HepG2 (cell line): ENCODE measurements around the gene CLIP2. TPM values are rescaled to one million over a fixed set of nuclear protein-coding genes. Genes with fewer than 3 reads are reported as not detected.

Experiments
- BORCS8-MEF2B ChIP-seq: sonication (generic); formaldehyde crosslinking; IDR thresholded peaks from 2 replicates; pipeline ENCODE4 v1.8.0; 2022; ENCODE audit warnings: mild to moderate bottlenecking, missing genetic modification reagents
- FIP1L1 ChIP-seq: fragments of 200-400 bp; formaldehyde crosslinking; IDR thresholded peaks from 2 replicates; pipeline ENCODE4 v1.6.1; 2018; ENCODE audit warnings: low read depth, mild to moderate bottlenecking, low read length, moderate library complexity, borderline replicate concordance; ENCODE audit not compliant: insufficient read depth
- MXI1 ChIP-seq: IDR thresholded peaks from 3 replicates; pipeline ENCODE4 v1.6.1; 2012; ENCODE audit warnings: low read depth, low read length, inconsistent platforms, borderline replicate concordance
- RBM22 ChIP-seq: fragments of 200-400 bp; formaldehyde crosslinking; optimal IDR thresholded peaks from 2 replicates; pipeline ENCODE3; 2017; ENCODE audit warnings: mild to moderate bottlenecking, low read length, moderate library complexity
- ZFY ChIP-seq: sonication (generic); formaldehyde crosslinking; IDR thresholded peaks from 2 replicates; pipeline ENCODE4 v1.4.0; 2020; ENCODE audit warnings: missing genetic modification reagents
- polyA plus RNA-seq, 8 experiments: library from polyadenylated mRNA; depleted of rRNA in 3 of 8; stranded (reverse) in 7 of 8; unstranded in 1 of 8; fragments of >200 nt; fragmentation: Illumina TruSeq in 4 of 8; extraction: Trizol in 4 of 8; gene quantifications; 2 replicates each; pipeline versions ENCODE4 v1.2.1 to v1.2.3, GENCODE V29; 2011 to 2016; ENCODE audit warnings: low read depth in 4 of 8, missing spikeins in 1 of 8, mixed read lengths in 1 of 8; ENCODE audit not compliant: insufficient read depth in 1 of 8
- total RNA-seq, 5 experiments: library from RNA; depleted of rRNA; stranded (reverse); fragments of >200 nt; fragmentation: Illumina TruSeq; extraction: Trizol; gene quantifications; 2 replicates each; pipeline ENCODE4 v1.2.3, GENCODE V29; 2016; ENCODE audit warnings: low read depth in 1 of 5
- TF ChIP-seq, protein P1 (sequence below): sonication (generic); formaldehyde crosslinking; IDR thresholded peaks from 2 replicates; pipeline ENCODE4 v1.8.1; 2022; ENCODE audit warnings: mild to moderate bottlenecking, missing genetic modification reagents
- TF ChIP-seq, protein P2 (sequence below): IDR thresholded peaks from 2 replicates; pipeline ENCODE4 v1.6.1; 2016; ENCODE audit warnings: missing compliant biosample characterization, missing genetic modification reagents, borderline replicate concordance
- TF ChIP-seq, protein P3 (sequence below): sonication (generic); formaldehyde crosslinking; IDR thresholded peaks from 2 replicates; pipeline ENCODE4 v1.4.0; 2020; ENCODE audit warnings: missing genetic modification reagents, borderline replicate concordance
- TF ChIP-seq, protein P4 (sequence below): sonication (generic); formaldehyde crosslinking; IDR thresholded peaks from 2 replicates; pipeline ENCODE4 v1.5.0; 2020; ENCODE audit warnings: missing genetic modification reagents

The CLIP2 gene
- total and polyA plus RNA-seq, 2 of the 13 experiments (the other 11 are each of a cell fraction or from before 2014, with no cell fraction given) = 6.5 to 17.4 TPM

DNA sequence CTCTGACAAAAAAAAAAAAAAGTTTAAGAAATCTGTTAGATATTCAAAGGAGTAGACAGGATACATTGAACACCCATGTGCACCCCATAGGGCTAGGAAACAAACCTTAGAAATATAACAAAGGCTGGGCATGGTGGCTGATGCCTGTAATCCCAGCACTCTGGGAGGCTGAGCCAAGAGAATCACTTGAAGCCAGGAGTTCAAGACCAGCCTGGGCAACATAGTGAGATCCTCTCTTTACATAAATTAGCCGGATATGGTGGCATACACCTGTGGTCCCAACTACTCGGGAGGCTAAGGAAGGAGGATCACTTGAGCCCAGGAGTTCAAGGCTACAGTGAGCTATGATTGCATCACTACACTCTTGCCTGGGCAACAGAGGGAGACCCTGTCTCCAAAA is 15.3 kb downstream of the CLIP2 start (continued):
- TF ChIP-seq, protein P1, sequence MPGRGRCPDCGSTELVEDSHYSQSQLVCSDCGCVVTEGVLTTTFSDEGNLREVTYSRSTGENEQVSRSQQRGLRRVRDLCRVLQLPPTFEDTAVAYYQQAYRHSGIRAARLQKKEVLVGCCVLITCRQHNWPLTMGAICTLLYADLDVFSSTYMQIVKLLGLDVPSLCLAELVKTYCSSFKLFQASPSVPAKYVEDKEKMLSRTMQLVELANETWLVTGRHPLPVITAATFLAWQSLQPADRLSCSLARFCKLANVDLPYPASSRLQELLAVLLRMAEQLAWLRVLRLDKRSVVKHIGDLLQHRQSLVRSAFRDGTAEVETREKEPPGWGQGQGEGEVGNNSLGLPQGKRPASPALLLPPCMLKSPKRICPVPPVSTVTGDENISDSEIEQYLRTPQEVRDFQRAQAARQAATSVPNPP (CRISPR knock-in tag) = no peak
- TF ChIP-seq MXI1 = no peak
- no peak for TF ChIP-seq ZFY
- TF ChIP-seq, protein P2, sequence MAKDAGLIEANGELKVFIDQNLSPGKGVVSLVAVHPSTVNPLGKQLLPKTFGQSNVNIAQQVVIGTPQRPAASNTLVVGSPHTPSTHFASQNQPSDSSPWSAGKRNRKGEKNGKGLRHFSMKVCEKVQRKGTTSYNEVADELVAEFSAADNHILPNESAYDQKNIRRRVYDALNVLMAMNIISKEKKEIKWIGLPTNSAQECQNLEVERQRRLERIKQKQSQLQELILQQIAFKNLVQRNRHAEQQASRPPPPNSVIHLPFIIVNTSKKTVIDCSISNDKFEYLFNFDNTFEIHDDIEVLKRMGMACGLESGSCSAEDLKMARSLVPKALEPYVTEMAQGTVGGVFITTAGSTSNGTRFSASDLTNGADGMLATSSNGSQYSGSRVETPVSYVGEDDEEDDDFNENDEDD (CRISPR knock-in tag) = no peak
- no peak for TF ChIP-seq FIP1L1
- TF ChIP-seq, protein P3, sequence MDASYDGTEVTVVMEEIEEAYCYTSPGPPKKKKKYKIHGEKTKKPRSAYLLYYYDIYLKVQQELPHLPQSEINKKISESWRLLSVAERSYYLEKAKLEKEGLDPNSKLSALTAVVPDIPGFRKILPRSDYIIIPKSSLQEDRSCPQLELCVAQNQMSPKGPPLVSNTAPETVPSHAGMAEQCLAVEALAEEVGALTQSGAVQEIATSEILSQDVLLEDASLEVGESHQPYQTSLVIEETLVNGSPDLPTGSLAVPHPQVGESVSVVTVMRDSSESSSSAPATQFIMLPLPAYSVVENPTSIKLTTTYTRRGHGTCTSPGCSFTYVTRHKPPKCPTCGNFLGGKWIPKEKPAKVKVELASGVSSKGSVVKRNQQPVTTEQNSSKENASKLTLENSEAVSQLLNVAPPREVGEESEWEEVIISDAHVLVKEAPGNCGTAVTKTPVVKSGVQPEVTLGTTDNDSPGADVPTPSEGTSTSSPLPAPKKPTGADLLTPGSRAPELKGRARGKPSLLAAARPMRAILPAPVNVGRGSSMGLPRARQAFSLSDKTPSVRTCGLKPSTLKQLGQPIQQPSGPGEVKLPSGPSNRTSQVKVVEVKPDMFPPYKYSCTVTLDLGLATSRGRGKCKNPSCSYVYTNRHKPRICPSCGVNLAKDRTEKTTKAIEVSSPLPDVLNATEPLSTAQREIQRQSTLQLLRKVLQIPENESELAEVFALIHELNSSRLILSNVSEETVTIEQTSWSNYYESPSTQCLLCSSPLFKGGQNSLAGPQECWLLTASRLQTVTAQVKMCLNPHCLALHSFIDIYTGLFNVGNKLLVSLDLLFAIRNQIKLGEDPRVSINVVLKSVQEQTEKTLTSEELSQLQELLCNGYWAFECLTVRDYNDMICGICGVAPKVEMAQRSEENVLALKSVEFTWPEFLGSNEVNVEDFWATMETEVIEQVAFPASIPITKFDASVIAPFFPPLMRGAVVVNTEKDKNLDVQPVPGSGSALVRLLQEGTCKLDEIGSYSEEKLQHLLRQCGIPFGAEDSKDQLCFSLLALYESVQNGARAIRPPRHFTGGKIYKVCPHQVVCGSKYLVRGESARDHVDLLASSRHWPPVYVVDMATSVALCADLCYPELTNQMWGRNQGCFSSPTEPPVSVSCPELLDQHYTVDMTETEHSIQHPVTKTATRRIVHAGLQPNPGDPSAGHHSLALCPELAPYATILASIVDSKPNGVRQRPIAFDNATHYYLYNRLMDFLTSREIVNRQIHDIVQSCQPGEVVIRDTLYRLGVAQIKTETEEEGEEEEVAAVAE (CRISPR knock-in tag) = no peak
- no peak for TF ChIP-seq RBM22
- TF ChIP-seq, protein P4, sequence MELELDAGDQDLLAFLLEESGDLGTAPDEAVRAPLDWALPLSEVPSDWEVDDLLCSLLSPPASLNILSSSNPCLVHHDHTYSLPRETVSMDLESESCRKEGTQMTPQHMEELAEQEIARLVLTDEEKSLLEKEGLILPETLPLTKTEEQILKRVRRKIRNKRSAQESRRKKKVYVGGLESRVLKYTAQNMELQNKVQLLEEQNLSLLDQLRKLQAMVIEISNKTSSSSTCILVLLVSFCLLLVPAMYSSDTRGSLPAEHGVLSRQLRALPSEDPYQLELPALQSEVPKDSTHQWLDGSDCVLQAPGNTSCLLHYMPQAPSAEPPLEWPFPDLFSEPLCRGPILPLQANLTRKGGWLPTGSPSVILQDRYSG (CRISPR knock-in tag) = no peak
- TF ChIP-seq BORCS8-MEF2B (CRISPR knock-in tag) = no peak
